ENCODE data around the gene MIOX. TPM values are rescaled to one million over a fixed set of nuclear protein-coding genes. Genes with fewer than 3 reads are reported as not detected.

The MIOX gene
- total RNA-seq, 2 donors from 2014 or later: 3.4 to 5.2 TPM

GRCh38 chr22:50483106-50483505, 3.6 kb upstream of the MIOX start:
- Mint-ChIP-seq H3K9me3 (no peaks in the 10 kb centered on the region), H3K27me3 (ENCODE audit: low read depth) (peaks cover 9% of the 10 kb centered on the region), H3K27ac (no peak overlapping the region), H3K4me1 (ENCODE audit: low read depth) (peaks cover 7% of the 10 kb centered on the region), H3K36me3 (ENCODE audit: insufficient read depth in 2 of 2) (peaks cover 0 to 3% of the 10 kb centered on the region in 2 donors), H3K4me3 (peak overlapping the region; percentile 79 to 88)
- DNase-seq (no peak), ATAC-seq (replicated peaks in 1 of 2) (no peak)

- peaks cover 0 to 3% of the 10 kb centered on the region in 2 donors for H3K36me3 Mint-ChIP-seq (ENCODE audit: insufficient read depth in 2 of 2)
- DNase-seq (no peak), ATAC-seq (replicated peaks in 1 of 2) (no peak)
- H3K4me3 Mint-ChIP-seq: peak overlapping the region in 1 of 2 donors; percentile 10
- H3K9me3 Mint-ChIP-seq: no peaks in the 10 kb centered on the region
- H3K27ac Mint-ChIP-seq: no peak overlapping the region
- H3K4me1 Mint-ChIP-seq (ENCODE audit: low read depth): peaks cover 7% of the 10 kb centered on the region
- peaks cover 9% of the 10 kb centered on the region for H3K27me3 Mint-ChIP-seq (ENCODE audit: low read depth)
Measured at GRCh38 chr22:50483556-50483955, 3.1 kb upstream of the MIOX start.

GRCh38 chr22:50483977-50484853, 2.4 kb upstream of the MIOX start:
- Mint-ChIP-seq H3K4me1 (ENCODE audit: low read depth) (peaks cover 7% of the 10 kb centered on the region), H3K9me3 (no peaks in the 10 kb centered on the region), H3K27me3 (ENCODE audit: low read depth) (peaks cover 9% of the 10 kb centered on the region), H3K36me3 (ENCODE audit: insufficient read depth in 2 of 2) (peaks cover 0 to 3% of the 10 kb centered on the region in 2 donors), H3K27ac (no peak overlapping the region), H3K4me3 (peak overlapping the region in 1 of 2 donors; percentile 10)
- DNase-seq: no peak
- no peak for ATAC-seq (replicated peaks in 1 of 2)

- DNase-seq (no peak), ATAC-seq (replicated peaks in 1 of 2) (no peak)
- H3K36me3 Mint-ChIP-seq (ENCODE audit: insufficient read depth in 2 of 2): no peaks in the 10 kb centered on the region
- H3K27ac Mint-ChIP-seq: no peak overlapping the region
- H3K4me3 Mint-ChIP-seq: no peak overlapping the region
- H3K27me3 Mint-ChIP-seq (ENCODE audit: low read depth): peaks cover 1% of the 10 kb centered on the region
- H3K9me3 Mint-ChIP-seq: no peaks in the 10 kb centered on the region
- H3K4me1 Mint-ChIP-seq (ENCODE audit: low read depth): no peaks in the 10 kb centered on the region
Measured at GRCh38 chr22:50485221-50486131, 1.2 kb upstream of the MIOX start.

GRCh38 chr22:50487290-50488005, 789 bp downstream of the MIOX start:
- peaks cover 8% of the 10 kb centered on the region for H3K4me1 Mint-ChIP-seq (ENCODE audit: low read depth)

GRCh38 chr22:50488006-50488677, 1.5 kb downstream of the MIOX start:
- Mint-ChIP-seq H3K9me3 (no peaks in the 10 kb centered on the region), H3K27ac (no peak overlapping the region), H3K27me3 (ENCODE audit: low read depth) (no peaks in the 10 kb centered on the region), H3K4me1 (ENCODE audit: low read depth) (peaks cover 8% of the 10 kb centered on the region), H3K4me3 (no peak overlapping the region), H3K36me3 (ENCODE audit: insufficient read depth in 2 of 2) (no peaks in the 10 kb centered on the region)
- no peak for ATAC-seq (replicated peaks in 1 of 2)
- DNase-seq: no peak

More at GRCh38 chr22:50487290-50488005, 789 bp downstream of the MIOX start:
- Mint-ChIP-seq H3K9me3 (no peaks in the 10 kb centered on the region), H3K4me3 (no peak overlapping the region), H3K36me3 (ENCODE audit: insufficient read depth in 2 of 2) (no peaks in the 10 kb centered on the region), H3K27ac (no peak overlapping the region), H3K27me3 (ENCODE audit: low read depth) (no peaks in the 10 kb centered on the region)
- ATAC-seq (replicated peaks in 1 of 2): peak in 1 of 2 donors; percentile 17
- no peak for DNase-seq

- no peak for DNase-seq
- Mint-ChIP-seq H3K36me3 (ENCODE audit: insufficient read depth in 2 of 2) (no peaks in the 10 kb centered on the region), H3K9me3 (no peaks in the 10 kb centered on the region), H3K27ac (no peak overlapping the region), H3K27me3 (ENCODE audit: low read depth) (no peaks in the 10 kb centered on the region), H3K4me1 (ENCODE audit: low read depth) (peaks cover 8% of the 10 kb centered on the region), H3K4me3 (no peak overlapping the region)
- ATAC-seq (replicated peaks in 1 of 2): no peak
Measured at GRCh38 chr22:50488886-50489285, 2.2 kb downstream of the MIOX start.

GRCh38 chr22:50489363-50490243, 2.9 kb downstream of the MIOX start:
- no peak for ATAC-seq (replicated peaks in 1 of 2)
- H3K4me1 Mint-ChIP-seq (ENCODE audit: low read depth): peaks cover 8% of the 10 kb centered on the region

GRCh38 chr22:50490531-50491308, 4.1 kb downstream of the MIOX start:
- peak overlapping the region; percentile 52 to 58 for H3K4me3 Mint-ChIP-seq
- H3K27ac Mint-ChIP-seq: peak overlapping the region; percentile 79
- ATAC-seq (replicated peaks in 1 of 2) (peak in 1 of 2 donors; percentile 39), DNase-seq (no peak)
- H3K36me3 Mint-ChIP-seq (ENCODE audit: insufficient read depth in 2 of 2): no peaks in the 10 kb centered on the region
- no peaks in the 10 kb centered on the region for H3K9me3 Mint-ChIP-seq
- peaks cover 8% of the 10 kb centered on the region for H3K4me1 Mint-ChIP-seq (ENCODE audit: low read depth)
- no peaks in the 10 kb centered on the region for H3K27me3 Mint-ChIP-seq (ENCODE audit: low read depth)

More at GRCh38 chr22:50489363-50490243, 2.9 kb downstream of the MIOX start:
- Mint-ChIP-seq H3K36me3 (ENCODE audit: insufficient read depth in 2 of 2) (no peaks in the 10 kb centered on the region), H3K4me3 (no peak overlapping the region), H3K9me3 (no peaks in the 10 kb centered on the region), H3K27me3 (ENCODE audit: low read depth) (no peaks in the 10 kb centered on the region), H3K27ac (no peak overlapping the region)
- DNase-seq: no peak

GRCh38 chr22:50497093-50497492, 10.4 kb downstream of the MIOX start:
- Mint-ChIP-seq H3K4me3 (no peak overlapping the region), H3K27ac (no peak overlapping the region), H3K4me1 (ENCODE audit: low read depth) (peaks cover 6% of the 10 kb centered on the region), H3K36me3 (ENCODE audit: insufficient read depth in 2 of 2) (no peaks in the 10 kb centered on the region), H3K27me3 (ENCODE audit: low read depth) (no peaks in the 10 kb centered on the region), H3K9me3 (no peaks in the 10 kb centered on the region)
- DNase-seq (no peak), ATAC-seq (replicated peaks in 1 of 2) (no peak)

GRCh38 chr22:50498322-50498890, 11.7 kb downstream of the MIOX start:
- H3K4me1 Mint-ChIP-seq (ENCODE audit: low read depth): peaks cover 6% of the 10 kb centered on the region
- H3K9me3 Mint-ChIP-seq: no peaks in the 10 kb centered on the region
- DNase-seq: peak; percentile 73 to 74
- no peak overlapping the region for H3K4me3 Mint-ChIP-seq
- peak; percentile 81 to 86 for ATAC-seq (replicated peaks in 1 of 2)
- no peaks in the 10 kb centered on the region for H3K27me3 Mint-ChIP-seq (ENCODE audit: low read depth)
- H3K36me3 Mint-ChIP-seq (ENCODE audit: insufficient read depth in 2 of 2): no peaks in the 10 kb centered on the region
- no peak overlapping the region for H3K27ac Mint-ChIP-seq
